ENCODE data around the gene ADAMTS3.

DNA sequence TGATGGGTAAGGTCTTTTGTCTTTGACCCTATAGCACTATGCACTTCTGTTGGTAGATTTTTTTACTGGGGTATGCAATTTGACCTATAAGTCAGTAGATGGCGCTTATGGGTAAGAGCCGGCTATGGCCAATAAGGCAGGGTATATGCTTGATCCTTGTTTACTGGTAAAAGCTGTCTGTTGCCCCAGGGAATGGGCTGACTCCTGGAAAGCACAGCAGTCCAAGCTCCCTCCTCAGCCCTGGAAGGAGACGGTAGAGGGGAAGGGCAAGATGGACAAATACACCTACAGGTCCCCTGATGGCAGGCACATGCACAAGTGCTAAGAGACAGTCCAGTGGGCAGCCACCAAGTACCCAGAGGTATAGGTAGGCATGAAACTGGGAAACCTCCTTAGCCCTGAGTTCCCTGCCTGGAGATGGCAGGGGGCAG is 63.7 kb downstream of the ADAMTS3 start:
- TF ChIP-seq ZNF274 (IDR thresholded peaks at IDR 0.05; ENCODE audit: low read depth, low read length) (no peak), YY1 (IDR thresholded peaks at IDR 0.05; ENCODE audit: insufficient read depth, insufficient read length) (no peak), SUZ12 (IDR thresholded peaks at IDR 0.05; ENCODE audit: extremely low read depth, insufficient read depth, insufficient read length) (no peak)
